GM19468 (cell line): ENCODE data around the gene XRRA1.
"Not testable (repeated sequence)": the region's sequence is repeated elsewhere in the genome, so short reads cannot be mapped to it uniquely, and the experiment has no call there.

ENCODE experiments used
- ATAC-seq: cut with Tn5 transposase; IDR thresholded peaks from one replicate; pipeline ENCODE4 v1.9.1; 2021; ENCODE audit warnings: mild to moderate bottlenecking, moderate library complexity, moderate number of reproducible peaks; ENCODE audit not compliant: unreplicated experiment; ENCODE audit errors: extremely low read depth

The XRRA1 gene

GRCh38 chr11:74909812-74910211, 39.1 kb downstream of the XRRA1 start:
- ATAC-seq, result no peak

GRCh38 chr11:74909385-74909784, 39.5 kb downstream of the XRRA1 start:
- ATAC-seq, result no peak

GRCh38 chr11:74905326-74905725, 43.6 kb downstream of the XRRA1 start:
- ATAC-seq, result no peak

GRCh38 chr11:74902342-74902741, 46.5 kb downstream of the XRRA1 start:
- ATAC-seq, result no peak

- ATAC-seq, result no peak
Observed at GRCh38 chr11:74896311-74896710, 52.6 kb downstream of the XRRA1 start.

- ATAC-seq, result no peak
Observed at GRCh38 chr11:74895340-74896116, 53.4 kb downstream of the XRRA1 start.

- not testable (repeated sequence) for ATAC-seq
Observed at GRCh38 chr11:74893015-74893414, 55.9 kb downstream of the XRRA1 start.

- ATAC-seq, result no peak
Observed at GRCh38 chr11:74877132-74877531, 71.8 kb downstream of the XRRA1 start.

GRCh38 chr11:74871037-74871436, 77.9 kb downstream of the XRRA1 start:
- ATAC-seq, result no peak

- ATAC-seq, result no peak
Observed at GRCh38 chr11:74870485-74870884, 78.4 kb downstream of the XRRA1 start.

- ATAC-seq, result no peak
Observed at GRCh38 chr11:74866557-74866956, 82.3 kb downstream of the XRRA1 start.

- no peak for ATAC-seq
Observed at GRCh38 chr11:74863410-74863809, 85.5 kb downstream of the XRRA1 start.

- no peak for ATAC-seq
Observed at GRCh38 chr11:74860743-74861142, 88.1 kb downstream of the XRRA1 start.

- ATAC-seq, result no peak
Observed at GRCh38 chr11:74853223-74853622, 95.7 kb downstream of the XRRA1 start.

- no peak for ATAC-seq
Observed at GRCh38 chr11:74849525-74850391, 99.1 kb downstream of the XRRA1 start.

GRCh38 chr11:74847895-74848294, 101.0 kb downstream of the XRRA1 start:
- ATAC-seq, result no peak

GRCh38 chr11:74847395-74847794, 101.5 kb downstream of the XRRA1 start:
- ATAC-seq, result no peak

- no peak for ATAC-seq
Observed at GRCh38 chr11:74846770-74847169, 102.1 kb downstream of the XRRA1 start.

GRCh38 chr11:74845978-74846517, 102.8 kb downstream of the XRRA1 start:
- no peak for ATAC-seq

GRCh38 chr11:74844865-74845264, 104.0 kb downstream of the XRRA1 start:
- ATAC-seq, result no peak

- ATAC-seq, result no peak
Observed at GRCh38 chr11:74844072-74844471, 104.8 kb downstream of the XRRA1 start.
